ENCODE measurements around the gene PLA2G4B. TPM values are rescaled to one million over a fixed set of nuclear protein-coding genes. Genes with fewer than 3 reads are reported as not detected.

The PLA2G4B gene
- total and polyA plus RNA-seq, 10 of the 15 experiments (the other 5 are each of a cell fraction or from before 2014, with no cell fraction given) = 0.22 to 6.6 (median 2.9) TPM

DNA sequence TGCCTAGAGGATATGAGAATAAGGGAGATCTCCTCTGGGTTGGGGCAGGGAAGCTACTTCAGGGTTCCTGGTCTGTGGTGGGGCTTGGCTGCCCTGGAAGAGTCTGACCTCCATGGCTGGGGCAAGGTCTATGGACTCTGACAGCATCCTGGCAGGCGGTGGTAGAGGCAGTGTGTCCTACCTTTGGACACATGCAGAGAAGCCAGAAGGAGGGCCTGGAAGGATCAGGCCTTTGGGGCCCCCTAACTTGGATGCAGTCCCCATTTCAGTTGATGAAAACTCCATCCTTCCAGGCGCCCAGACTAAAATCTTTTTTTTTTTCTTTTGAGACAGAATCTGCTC is 44.8 kb downstream of the PLA2G4B start:
- Histone ChIP-seq H3K9ac (ENCODE audit: control insufficient read depth, insufficient read depth, low read length) (no peak overlapping the region), H3K27ac (ENCODE audit: control insufficient read depth, insufficient read depth) (no peak overlapping the region), H3K4me1 (ENCODE audit: control insufficient read depth, insufficient read depth, low read length) (no peaks in the 10 kb centered on the region; the same call in 1 of the 2 replicates), H3K36me3 (ENCODE audit: control insufficient read depth in 2 of 2, insufficient read depth in 2 of 2, low read length in 1 of 2) (no peaks in the 10 kb centered on the region), H2AFZ (ENCODE audit: control insufficient read depth, low read depth, low read length) (no peak overlapping the region), H3K79me2 (ENCODE audit: control insufficient read depth, insufficient read depth, low read length) (no peaks in the 10 kb centered on the region), H3K27me3 (replicated peaks in 1 of 2; ENCODE audit: control insufficient read depth in 2 of 2, insufficient read depth in 2 of 2, low read length in 1 of 2) (peaks cover 0 to 2% of the 10 kb centered on the region in 2 experiments; a peak in 2 of 4 replicates), H3K4me2 (ENCODE audit: control insufficient read depth, insufficient read depth) (no peak overlapping the region), H3K9me3 (replicated peaks; ENCODE audit: control insufficient read depth, insufficient read depth, low read length) (no peaks in the 10 kb centered on the region), H4K20me1 (ENCODE audit: control insufficient read depth, insufficient read depth) (no peaks in the 10 kb centered on the region), H3K4me3 (no peak overlapping the region)
- DNase-seq (ENCODE audit: low read depth, low spot score) = no peak
- BruUV-seq (replicated peaks) = no TSS peak
- RAD21 ChIA-PET (ENCODE audit: unreplicated experiment) = interaction anchor here (0.6 kb wide), 1 partner anchor 20 kb away, joined by 3 read pairs; no protein-coding TSS in a partner anchor
- SMC1A ChIA-PET (ENCODE audit: uncharacterized antibody, unreplicated experiment) = interaction anchor here (0.6 kb wide), 1 partner anchor 953 kb away, joined by 4 read pairs; no protein-coding TSS in a partner anchor
- no peak for ATAC-seq
- CTCF ChIA-PET = interaction anchor here (1.0 kb wide), 1 partner anchor 22 kb away, joined by 3 read pairs; no protein-coding TSS in a partner anchor
- intact Hi-C loops (cut with micrococcal nuclease; ENCODE audit: unreplicated experiment) = no loop called here
- no peak for FAIRE-seq
- POLR2A ChIA-PET = no interaction called here
- whole genome bisulfite sequencing (ENCODE audit: insufficient coverage, insufficient replicate concordance, low lambda C conversion rate, missing lambda C conversion rate) = 39% methylated on average over 2 of the region's 2 CpGs
- in situ Hi-C loops (cut with MboI) = no loop called here
- TF ChIP-seq SREBF2 (IDR thresholded peaks at IDR 0.05; ENCODE audit: low read length) = no peak
- no peak for TF ChIP-seq SRF (IDR thresholded peaks at IDR 0.05; ENCODE audit: low read depth in 2 of 2, low read length in 2 of 2)
- TF ChIP-seq IRF3 (IDR thresholded peaks at IDR 0.05) = no peak
- TF ChIP-seq E2F4 (IDR thresholded peaks at IDR 0.05; ENCODE audit: low read depth, low read length) = no peak
- TF ChIP-seq GABPA (IDR thresholded peaks at IDR 0.05; ENCODE audit: low read depth) = no peak
- no peak for TF ChIP-seq MYC (IDR thresholded peaks at IDR 0.05; ENCODE audit: insufficient read depth, insufficient read length, insufficient replicate concordance, low read length, severe bottlenecking)

All from GM12878 (cell line).